ENCODE measurements around the gene ARL4C. TPM values are rescaled to one million over a fixed set of nuclear protein-coding genes. Genes with fewer than 3 reads are reported as not detected.
"Not testable (repeated sequence)": the region's sequence is repeated elsewhere in the genome, so short reads cannot be mapped to it uniquely, and the experiment has no call there.

ARL4C gene
- total RNA-seq, 1 donor from 2014 or later, result 17.2 TPM

DNA sequence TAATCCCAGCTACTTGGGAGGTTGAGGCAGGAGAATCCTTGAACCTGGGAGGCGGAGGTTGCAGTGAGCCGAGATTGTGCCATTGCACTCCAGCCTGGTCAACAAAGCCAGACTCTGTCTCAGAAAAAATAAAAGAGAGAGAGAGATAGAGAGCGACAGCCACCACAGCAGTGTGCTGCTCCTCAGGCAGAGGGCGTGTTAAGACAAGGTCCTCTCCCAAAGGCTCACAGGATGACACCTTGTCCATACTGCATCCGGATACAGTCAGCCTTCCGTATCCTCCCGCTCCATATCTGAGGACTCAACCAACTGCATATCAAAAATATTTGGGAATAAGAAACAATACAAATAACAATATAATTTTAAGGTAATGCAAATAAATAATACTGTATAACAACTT, 20.1 kb downstream of the ARL4C start:
- DNase-seq, result no peak

DNA sequence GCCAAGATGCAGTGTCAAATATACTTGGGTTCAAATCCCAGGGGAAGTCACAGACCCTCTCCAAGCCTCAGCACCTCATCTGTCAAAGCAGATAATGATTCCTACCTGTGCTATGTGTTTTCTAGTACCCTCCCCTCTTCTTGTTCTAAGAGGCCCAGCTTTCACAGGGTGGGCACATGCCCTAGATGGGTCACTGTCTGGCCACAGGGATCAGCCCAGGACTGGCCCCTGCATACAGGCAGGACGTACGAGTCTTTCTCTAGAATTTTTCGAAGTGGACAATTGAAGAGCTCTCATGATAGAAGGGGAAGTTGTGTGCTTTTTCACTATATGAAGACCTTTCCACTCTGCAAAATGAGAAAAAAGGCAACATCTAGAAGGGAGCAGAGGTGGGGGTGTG, 22.2 kb downstream of the ARL4C start:
- no peak for DNase-seq

DNA sequence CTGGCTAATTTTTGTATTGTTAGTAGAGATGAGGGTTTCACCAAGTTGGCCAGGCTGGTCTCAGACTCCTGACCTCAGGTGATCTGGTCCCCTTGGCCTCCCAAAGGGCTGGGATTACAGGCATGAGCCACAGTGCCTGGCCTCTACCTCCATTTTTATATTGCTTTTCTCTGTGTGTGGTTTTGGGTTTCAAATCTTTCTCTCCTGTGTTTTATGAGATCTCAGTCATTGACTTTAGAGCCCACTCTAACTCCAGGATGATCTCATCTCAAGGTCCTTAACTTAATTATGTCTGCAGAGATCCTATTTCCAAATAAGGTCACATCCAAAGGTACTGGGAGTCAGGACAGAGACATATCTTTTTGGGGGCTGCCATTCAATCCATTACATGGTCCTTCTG, 24.7 kb downstream of the ARL4C start:
- DNase-seq, result no peak

DNA sequence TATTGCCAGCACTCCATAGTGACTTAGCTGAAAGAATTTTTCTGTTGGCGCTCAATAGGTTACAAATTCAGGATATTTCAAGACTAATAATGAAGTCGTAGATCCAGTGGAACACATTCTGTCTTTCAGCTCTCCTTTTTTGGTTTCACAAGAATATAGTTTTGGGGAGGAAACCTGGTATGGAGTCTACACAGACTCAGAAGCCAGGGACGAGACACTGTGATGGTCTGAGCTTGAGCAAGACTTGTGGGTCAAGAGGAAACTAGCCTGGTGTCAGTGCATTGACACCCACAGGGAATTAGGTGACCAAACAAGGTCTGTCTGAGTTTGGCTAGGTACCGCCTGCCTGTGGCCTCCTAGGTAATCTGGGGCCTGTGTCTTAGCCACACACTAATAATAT, 26.9 kb downstream of the ARL4C start:
- DNase-seq, result no peak

DNA sequence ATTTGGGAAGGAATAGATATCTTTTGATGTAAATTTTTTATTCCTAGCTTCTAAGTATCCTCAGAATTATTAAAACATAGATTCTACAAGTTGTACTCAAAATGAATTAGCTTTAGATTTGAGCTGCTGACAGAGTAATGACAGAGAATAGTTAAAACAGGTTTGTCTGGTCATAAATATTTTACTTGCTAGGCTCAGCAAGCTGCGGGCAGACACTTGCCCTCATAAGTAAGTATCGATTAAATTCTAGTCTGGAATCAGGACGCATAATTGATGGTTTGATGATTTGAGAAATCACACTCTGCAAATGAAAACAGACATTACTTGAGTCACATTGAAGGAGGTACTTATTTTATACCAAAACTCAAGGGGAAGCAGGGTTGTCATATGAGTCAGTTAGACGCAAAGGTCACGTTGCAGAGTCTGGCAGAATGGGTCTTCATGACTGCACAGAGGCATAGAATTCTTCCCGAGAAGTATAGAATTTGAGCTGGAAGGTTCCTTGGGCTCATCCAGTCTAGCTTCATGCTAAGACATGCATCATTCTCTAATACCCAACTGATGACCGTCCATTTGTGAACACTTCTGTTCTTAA, 27.5 kb downstream of the ARL4C start:
- no peak for DNase-seq

DNA sequence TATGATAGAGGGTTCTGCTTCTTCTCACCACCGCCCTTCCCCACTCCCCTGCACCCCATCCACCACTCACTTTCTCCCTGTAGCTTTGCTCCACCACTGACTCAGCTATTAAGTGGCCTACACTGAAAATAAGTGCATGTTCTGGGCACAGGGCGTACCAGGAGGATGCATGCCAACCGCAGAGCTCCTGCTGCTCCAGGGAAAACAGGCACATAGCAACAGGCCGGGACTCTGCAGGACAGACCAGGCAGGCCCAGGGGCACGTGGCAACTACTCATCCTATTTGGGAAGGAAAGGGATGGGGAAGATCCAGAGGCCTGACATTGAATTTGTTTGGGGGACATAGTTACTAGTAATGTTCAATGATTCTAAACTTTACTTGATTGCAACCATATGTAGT, 28.4 kb downstream of the ARL4C start:
- DNase-seq, result no peak

DNA sequence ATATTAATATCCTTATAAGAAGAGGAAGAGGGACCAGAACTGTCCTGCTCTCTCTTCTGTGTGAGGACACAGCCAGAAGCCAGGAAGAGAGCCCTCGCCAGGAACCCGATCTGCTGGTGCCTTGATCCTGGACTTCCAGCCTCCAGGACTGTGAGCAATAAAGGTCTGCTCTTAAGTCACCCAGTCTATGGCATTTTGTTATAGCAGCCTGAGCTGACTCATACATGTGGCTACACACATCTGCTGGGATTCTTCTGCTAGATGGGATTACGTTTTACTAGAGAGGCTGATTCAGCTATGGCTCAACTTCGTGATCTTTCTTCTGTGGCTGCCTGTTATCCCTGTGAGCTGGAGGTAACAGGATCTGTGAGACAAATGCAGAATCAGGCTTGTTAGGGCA, 29.6 kb downstream of the ARL4C start:
- no peak for DNase-seq

DNA sequence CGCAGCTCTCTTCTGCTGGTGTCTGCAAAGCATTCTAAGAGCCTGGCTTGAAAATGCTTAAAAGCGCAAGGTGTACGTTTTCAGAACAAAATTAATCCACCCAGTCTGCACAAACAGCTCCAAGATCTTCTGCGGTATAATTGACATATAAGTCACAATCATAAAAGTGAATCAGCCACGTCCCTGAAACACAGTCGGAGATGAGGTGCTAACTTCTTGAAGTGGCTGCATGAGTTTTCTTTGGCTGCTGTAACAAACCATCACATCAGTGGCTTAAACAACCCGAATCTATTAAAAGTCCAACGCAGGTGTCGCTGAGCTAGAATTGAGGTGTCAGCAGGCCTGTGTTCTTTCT, 32.6 kb downstream of the ARL4C start:
- no peak for DNase-seq

DNA sequence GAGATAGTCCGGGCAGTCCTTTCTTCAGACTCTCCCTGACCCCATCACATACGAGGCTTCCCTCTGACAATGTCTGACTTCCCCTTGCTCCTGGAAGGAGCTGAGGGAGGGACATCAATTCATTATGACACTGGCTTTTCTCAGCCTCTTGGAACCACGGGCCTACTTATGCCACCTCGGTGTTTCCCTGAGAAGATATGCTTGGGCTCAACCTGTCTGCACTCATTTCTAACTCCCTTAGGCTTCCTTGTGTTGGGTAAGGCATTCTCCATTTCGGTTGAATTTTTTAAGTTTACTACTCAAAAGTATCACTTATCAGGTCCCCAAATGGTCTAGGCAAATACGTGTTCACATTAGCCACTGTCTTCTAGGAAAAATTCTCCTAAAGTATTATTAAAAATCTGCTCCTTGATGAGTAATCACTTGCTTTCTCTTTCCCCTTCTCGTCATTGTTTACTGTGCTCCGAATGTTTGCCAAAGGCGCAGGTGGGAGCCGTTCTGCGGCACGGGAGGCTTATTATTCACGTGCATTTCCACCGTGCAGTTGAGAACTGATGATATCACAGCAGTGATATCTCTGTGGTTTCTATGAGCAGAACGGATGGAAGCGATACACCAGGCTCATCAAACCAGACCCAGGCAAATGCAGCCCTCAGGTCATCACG, 33.1 kb downstream of the ARL4C start:
- no peak for DNase-seq

DNA sequence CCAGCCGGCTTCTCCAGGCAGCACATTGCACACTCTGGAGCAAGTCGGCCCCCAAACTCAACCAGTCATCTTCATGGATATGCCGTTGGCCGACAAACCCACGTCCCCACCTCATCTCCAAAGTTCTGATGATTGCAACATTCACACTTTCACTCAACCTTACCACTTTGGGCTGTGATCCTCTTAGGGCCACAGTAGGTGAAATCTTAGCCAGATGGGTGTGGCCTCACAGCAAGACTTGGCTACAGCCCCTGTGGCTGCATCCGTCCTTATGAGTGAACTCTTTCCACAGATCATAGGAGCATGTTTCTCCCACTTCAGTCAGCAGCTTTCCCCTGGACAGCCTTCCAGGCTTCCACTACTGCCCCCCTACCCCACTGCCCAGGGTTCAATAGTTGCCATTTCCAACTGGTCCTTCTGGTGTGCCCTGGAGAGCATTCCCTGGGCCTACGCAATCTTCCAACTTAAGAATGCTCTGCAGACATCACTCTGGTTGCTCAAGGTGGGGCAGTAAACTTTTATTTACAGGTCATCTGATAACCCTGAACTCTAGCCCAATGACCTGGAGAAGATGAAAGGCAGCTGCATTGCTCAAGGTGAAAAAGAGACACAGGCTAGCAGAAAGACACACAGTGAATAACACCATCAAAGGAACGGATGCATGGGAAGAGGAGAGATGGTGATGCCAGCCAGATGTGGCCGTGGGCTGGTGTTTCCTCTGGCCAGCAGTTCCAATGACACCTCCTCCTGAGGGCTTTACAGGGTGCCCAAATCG, 34.5 kb downstream of the ARL4C start:
- DNase-seq, result no peak

DNA sequence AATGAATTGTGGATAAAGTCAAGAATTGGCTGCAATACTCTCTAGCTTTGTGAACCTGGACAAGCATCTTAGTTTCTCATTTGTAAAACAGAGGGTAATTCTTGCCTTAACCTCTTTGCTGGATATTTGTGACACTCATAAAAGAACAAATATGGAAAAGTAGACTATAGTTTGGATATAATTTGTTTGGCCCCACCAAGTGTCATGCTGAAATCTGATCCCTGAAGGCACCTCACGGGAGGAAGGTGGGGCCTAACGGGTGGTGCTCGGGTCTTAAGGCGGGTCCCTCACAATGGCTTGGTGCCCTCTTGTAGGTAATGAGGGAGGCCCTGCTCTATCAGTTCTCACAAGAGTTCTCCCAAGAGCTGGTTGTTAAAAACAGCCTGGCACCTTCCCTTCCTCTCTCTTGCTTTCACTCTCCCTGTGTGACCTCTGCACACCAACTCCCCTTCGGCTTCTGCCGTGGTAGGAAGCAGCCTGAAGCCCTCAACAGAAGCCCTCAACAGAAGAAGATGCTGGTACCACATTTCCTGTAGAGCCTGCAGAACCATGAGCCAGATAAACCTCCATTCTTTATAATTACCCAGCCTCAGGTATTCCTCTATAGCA, 37.4 kb downstream of the ARL4C start:
- no peak for DNase-seq

DNA sequence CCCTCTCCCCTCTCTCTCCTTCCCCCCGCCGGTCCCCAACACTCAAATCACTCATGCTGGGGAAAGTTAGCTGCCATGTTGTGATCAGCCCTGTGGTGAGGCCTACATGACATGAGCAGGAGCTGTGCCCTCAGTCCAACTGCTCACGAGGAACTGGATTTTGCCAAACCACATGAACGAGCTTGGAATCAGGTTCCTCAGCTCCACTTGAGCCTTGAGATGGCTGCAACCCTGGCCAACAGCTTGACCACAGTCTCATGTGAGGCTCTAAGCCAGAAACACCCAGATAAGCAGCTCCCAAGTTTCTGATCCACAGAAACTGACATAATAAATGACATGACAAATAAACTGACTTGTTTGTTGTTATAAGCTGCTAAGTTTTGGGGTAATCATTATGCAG, 38.4 kb downstream of the ARL4C start:
- DNase-seq, result no peak

DNA sequence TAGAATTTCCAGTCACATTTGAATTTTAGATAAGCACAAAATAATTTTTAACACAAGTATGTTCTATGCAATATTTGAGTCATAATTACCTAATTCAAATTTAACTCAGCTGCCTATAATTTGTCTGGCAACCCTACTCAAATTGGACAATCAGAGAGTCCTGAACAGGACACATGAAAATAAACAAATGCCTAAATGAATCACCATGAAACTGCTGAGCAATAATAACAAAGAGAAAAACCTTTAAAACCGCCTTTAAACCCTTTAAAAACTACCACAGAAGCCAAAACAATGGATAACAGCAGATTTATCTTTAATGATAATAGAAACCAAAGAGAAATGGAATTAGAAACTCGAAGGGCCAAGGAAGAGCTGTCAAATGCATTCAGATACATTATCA, 39.5 kb downstream of the ARL4C start:
- DNase-seq, result no peak

DNA sequence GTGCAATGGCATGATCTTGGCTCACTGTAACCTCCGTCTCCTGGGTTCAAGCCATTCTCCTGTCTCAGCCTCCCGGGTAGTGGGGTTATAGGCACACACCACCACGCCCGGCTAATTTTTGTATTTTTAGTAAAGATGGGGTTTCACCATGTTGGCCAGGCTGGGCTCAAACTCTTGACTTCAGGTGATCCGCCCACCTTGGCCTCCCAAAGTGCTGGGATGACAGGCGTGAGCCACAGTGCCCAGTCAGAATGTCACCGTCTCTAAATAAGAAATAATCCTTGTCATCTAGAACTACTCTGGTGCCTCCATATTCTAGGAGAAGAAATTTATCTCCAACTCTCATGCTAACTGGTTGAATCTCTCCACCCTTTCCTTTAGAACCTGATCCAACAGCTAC, 41.6 kb downstream of the ARL4C start:
- DNase-seq, result not testable (repeated sequence)

DNA sequence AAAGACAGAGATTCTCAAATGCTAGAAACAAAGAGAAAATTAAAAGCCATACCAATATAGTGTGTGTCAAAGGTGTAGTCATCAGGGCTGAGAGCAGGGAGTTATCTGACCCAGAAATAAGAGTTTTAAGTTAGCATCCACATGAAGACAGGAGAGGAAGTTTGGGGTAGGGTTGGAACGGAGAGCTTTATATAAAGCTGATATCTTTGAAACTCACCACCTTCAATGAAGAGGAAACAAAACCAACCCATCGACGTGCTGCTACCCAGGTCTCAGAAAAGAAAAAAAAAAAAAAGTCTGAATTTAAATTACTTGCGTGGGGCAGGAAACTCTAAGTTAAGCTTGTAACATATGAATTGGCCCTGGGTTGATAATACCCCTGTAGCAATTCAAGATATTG, 42.4 kb downstream of the ARL4C start:
- no peak for DNase-seq

DNA sequence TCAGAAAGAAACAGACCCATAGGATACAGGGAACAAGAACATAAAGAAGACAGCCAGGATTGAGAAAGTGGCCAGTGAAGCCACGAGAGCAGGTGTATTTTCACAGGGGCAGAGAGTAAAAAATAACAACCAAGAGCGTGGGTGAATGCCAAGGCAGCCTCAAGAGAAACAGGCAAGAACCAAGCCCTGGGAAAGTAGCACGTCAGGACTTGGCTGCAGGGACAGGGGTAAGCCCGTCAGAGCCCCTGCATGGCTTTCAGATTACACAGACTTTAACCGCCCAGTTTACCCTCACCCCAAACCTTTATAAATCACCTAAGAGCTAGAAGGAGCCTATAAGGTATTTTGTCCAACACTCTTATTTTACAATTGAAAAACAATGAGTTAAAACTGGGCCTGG, 43.7 kb downstream of the ARL4C start:
- no peak for DNase-seq

DNA sequence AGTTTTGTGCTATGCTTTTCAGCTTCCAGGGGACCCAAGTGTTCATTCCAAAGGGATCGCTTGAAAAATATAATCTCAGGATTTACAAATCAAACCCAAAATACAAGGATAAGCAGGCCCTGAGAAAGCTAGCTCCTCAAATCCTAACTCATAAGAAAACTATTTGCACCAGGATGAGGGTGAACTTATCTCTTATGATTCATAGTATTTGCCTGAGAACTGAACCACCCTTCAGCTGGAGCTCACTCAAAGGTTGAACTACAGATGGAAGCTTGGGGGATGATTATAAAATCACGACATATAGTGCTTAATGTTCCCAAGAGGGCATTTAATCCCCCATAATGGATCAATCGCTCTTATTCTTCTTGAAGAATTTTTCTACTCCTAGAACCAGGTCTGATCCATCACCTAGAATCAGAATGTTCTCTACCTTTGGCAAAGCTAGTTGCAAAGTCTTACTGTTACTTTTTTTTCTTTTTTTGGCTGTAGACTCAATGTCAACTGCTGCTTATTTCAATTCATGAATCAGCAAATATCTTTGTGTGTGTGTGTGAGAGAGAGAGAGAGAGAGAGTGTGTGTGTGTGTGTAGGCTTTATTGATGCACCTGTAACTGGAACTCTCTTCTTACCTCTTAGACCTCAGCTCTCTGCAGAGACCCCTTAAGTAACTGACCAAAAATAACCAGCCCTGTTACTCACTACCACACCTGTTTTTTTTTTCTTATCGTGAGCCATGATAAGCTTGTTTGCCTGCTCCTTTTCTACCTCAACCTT, 44.8 kb downstream of the ARL4C start:
- DNase-seq, result no peak

DNA sequence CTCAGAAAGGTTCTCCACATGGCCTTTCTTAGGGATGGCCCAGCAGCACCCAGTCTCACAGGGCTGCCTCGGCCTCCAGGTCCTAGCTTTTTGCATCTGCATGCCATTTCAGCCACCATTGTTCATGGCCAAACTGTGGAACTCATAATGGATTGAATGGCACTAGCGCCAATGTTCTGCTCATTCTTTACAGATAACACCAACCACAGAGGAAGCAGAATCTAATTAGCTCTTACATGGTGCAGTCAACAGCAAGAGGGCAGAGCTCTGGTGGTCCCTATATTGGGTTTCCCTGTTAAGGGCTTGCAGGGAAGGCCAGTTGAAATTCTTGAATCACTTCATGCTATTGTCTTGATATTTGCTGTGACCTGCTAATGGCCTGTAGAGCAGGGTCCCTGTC, 45.6 kb downstream of the ARL4C start:
- DNase-seq, result no peak

DNA sequence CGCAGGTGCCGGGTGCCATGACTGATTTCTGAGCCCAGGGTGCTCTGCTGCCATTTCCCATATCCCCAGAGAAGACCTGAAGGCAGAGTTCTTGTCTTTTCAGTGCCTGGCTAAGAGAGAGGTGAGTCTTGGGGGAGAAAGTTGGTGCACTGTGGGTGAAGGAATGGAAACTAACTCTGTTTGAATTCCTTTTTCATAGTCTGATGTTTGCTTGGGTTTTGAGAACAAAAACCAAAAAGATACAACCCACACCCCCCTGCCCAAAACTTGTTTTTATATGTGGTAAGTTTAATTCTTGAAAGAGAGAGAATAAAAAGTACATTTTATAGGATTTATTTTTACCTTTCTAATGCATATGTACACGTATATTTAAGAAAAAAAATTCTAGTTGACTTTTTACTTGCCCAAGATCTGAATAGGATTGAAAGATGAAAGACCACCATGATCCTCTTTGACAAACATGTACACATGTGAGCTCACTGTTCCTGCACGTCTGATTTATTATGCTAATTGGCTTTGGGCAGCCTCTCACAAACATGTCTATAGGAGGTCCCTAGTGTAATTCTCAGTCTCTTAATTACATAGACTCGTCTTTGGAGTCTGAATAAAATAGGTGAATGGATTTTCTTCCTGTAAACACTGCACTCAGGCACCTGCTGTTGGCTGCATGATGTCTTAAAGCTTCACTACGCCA, 46.3 kb downstream of the ARL4C start:
- DNase-seq, result no peak

DNA sequence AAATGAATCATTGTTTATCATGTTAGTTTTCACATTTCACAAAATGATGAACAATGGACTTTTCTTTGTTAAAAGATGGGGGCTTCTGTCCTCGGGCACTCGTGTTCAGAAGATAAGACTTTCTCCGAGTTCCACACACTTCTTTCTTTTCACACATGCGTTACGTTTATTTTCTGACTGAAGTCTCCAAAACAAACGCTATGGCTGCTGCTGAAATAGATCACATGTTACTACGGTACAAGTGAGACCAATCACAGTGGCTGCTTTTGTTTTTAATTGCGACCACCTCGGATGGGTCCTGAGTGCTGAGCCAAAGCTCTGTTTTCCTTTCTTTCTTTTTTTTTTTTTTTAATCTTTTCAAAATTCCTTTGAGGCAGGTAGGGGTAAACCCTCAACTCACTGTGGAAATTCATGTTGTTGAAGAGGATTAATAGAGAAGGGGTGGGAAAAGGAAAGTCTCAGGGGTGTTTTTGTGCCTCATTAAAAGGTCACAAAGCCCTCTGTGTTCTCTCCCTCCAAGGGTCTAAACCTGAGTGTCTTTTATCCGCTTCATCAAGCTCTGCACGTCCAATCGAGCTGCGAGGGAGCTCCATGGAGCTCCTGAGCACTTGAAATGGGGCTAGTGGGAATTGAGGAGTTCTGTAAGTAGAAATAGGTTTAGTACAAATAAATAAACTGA, 48.2 kb downstream of the ARL4C start:
- no peak for DNase-seq

DNA sequence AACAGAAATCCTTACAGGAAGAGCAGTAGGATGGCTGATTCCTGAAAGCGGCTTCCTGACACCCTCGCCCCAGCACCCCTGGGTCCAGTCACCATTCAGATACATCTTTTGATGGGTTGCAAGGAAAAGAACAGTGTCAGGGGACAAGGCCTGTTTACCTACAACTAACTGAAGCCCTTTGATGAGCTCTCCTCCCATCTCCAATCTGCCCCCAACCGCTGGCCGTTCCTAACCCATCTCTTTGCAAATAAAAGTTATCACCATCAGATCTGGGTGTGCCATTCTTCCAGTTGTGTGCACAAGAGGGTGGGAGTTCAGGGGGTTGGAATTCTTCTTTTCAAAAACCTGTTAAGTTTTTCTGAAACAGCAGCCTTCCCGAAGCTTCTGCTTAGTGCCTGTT, 48.9 kb downstream of the ARL4C start:
- no peak for DNase-seq

DNA sequence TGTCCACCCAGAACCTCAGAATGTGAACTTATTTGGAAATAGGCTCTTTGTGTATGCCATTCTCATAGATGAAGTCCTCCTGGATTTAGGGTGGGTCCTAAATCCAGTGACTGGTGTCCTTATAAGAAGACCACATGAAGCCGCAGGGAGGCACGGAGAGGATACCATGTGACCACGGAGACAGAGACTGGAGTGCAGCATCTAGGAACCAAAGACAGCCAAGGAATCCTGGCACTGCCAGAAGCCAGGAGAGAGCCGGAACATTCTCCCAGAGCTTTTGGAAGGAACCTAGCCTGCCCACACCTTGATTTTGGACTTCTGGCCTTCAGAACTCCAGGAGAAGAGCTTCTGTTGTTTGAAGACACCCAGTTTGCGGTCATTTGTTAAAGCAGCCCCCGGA, 49.7 kb downstream of the ARL4C start:
- DNase-seq, result no peak
